ENCODE data around the gene SNAPC2.

The SNAPC2 gene

DNA sequence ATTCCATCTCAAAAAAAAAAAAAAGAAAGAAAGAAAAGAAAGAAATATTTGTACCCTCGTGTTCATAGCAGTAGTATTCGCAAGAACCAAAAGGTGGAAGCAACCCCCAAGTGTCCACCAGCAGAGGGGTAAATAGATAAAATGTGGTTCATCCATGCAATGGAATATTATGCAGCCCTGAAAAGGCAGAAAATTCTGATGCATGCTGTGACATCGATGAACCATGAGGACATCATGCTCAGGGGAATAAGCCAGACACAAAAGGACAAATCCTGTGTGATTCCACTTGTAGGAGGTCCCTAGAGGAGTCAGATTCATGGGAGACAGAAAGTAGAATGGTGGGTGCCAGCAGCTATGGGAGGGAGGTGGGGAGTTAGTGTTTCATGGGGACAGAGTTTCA lies 38.2 kb upstream of the SNAPC2 start:
- no peak for DNase-seq (ENCODE audit: low read depth)
- no peak overlapping the region for H3K4me3 ChIP-seq (ENCODE audit: low read depth, low read length)
- TF ChIP-seq POLR2A (IDR thresholded peaks at IDR 0.05; ENCODE audit: extremely low read depth, insufficient read length) (no peak), CTCF (IDR thresholded peaks at IDR 0.05; ENCODE audit: low read depth, low read length) (no peak), MYC (IDR thresholded peaks at IDR 0.05; ENCODE audit: low read depth, low read length) (no peak)
- TF ChIP-seq, protein P1, sequence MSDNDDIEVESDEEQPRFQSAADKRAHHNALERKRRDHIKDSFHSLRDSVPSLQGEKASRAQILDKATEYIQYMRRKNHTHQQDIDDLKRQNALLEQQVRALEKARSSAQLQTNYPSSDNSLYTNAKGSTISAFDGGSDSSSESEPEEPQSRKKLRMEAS (IDR thresholded peaks at IDR 0.05; ENCODE audit: low read depth, low read length), result no peak

- TF ChIP-seq, protein P1 (IDR thresholded peaks at IDR 0.05; ENCODE audit: low read depth, low read length), result no peak
- no peak for TF ChIP-seq MYC (IDR thresholded peaks at IDR 0.05; ENCODE audit: low read depth, low read length)
- no peak for TF ChIP-seq CTCF (IDR thresholded peaks at IDR 0.05; ENCODE audit: low read depth, low read length)
- no peak for TF ChIP-seq POLR2A (IDR thresholded peaks at IDR 0.05; ENCODE audit: extremely low read depth, insufficient read length)
- DNase-seq (ENCODE audit: low read depth), result no peak
- no peak overlapping the region for H3K4me3 ChIP-seq (ENCODE audit: low read depth, low read length)
These were observed 37.0 kb upstream of the SNAPC2 start for GRCh38 chr19:7883105-7883504.

- DNase-seq (ENCODE audit: low read depth), result peak; percentile 49
- no peak overlapping the region for H3K4me3 ChIP-seq (ENCODE audit: low read depth, low read length)
- TF ChIP-seq CTCF (IDR thresholded peaks at IDR 0.05; ENCODE audit: low read depth, low read length) (no peak), MYC (IDR thresholded peaks at IDR 0.05; ENCODE audit: low read depth, low read length) (no peak), POLR2A (IDR thresholded peaks at IDR 0.05; ENCODE audit: extremely low read depth, insufficient read length) (no peak)
- TF ChIP-seq, protein P1 (IDR thresholded peaks at IDR 0.05; ENCODE audit: low read depth, low read length), result no peak
These were observed 36.2 kb upstream of the SNAPC2 start for GRCh38 chr19:7883796-7884570.

DNA sequence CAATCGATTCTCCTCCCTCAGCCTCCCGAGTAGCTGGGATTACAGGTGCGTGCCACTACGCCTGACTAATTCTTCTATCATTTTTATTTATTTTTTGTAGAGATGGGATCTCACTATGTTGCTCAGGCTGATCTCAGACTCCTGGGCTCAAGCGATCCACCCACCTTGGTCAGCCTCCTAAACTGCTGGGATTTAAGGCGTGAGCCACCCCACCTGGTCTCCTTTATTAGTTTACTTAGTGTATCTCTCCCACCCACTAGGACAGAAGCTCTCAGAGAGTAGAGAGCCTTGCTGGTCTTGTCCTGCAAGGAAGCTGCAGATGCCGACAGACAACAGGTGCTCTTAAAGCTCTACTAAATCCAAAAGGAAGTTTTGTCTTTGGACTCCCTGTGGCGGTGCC lies 34.3 kb upstream of the SNAPC2 start:
- no peak overlapping the region for H3K4me3 ChIP-seq (ENCODE audit: low read depth, low read length)
- no peak for DNase-seq (ENCODE audit: low read depth)

GRCh38 chr19:7887408-7888144 lies 32.6 kb upstream of the SNAPC2 start:
- no peak for TF ChIP-seq CTCF (IDR thresholded peaks at IDR 0.05; ENCODE audit: low read depth, low read length)
- TF ChIP-seq, protein P1 (IDR thresholded peaks at IDR 0.05; ENCODE audit: low read depth, low read length), result no peak
- no peak for DNase-seq (ENCODE audit: low read depth)
- H3K4me3 ChIP-seq (ENCODE audit: low read depth, low read length), result no peak overlapping the region

More for the DNA sequence above, 34.3 kb upstream of the SNAPC2 start:
- no peak for TF ChIP-seq CTCF (IDR thresholded peaks at IDR 0.05; ENCODE audit: low read depth, low read length)
- no peak for TF ChIP-seq POLR2A (IDR thresholded peaks at IDR 0.05; ENCODE audit: extremely low read depth, insufficient read length)

Measured in NB4 (cell line).